ENCODE data around the gene HMGCS2.

DNA sequence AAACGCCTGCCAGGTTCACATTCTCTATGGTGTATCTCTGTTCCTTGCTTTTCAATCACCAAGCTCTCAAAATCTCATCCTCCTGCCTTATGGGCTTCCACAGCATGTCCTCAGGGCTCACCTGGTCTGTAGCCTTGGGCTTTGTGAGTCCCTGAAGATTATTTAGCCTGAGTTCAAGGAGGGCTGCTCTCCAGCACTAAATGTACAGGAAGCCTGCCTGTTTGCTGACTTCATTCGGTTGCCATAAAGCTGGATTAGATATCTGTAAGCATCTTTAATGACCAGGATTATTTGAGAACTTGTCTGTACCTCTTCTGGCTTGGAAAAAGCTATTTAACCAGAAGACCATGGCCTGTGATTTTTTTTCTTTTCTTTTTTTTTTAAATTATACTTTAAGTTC lies 49.5 kb upstream of the HMGCS2 start:
- TF ChIP-seq, protein P1, sequence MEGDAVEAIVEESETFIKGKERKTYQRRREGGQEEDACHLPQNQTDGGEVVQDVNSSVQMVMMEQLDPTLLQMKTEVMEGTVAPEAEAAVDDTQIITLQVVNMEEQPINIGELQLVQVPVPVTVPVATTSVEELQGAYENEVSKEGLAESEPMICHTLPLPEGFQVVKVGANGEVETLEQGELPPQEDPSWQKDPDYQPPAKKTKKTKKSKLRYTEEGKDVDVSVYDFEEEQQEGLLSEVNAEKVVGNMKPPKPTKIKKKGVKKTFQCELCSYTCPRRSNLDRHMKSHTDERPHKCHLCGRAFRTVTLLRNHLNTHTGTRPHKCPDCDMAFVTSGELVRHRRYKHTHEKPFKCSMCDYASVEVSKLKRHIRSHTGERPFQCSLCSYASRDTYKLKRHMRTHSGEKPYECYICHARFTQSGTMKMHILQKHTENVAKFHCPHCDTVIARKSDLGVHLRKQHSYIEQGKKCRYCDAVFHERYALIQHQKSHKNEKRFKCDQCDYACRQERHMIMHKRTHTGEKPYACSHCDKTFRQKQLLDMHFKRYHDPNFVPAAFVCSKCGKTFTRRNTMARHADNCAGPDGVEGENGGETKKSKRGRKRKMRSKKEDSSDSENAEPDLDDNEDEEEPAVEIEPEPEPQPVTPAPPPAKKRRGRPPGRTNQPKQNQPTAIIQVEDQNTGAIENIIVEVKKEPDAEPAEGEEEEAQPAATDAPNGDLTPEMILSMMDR (conservative IDR thresholded peaks at IDR 0.05 in 1 of 2, IDR thresholded peaks at IDR 0.05 in 1 of 2; ENCODE audit: extremely low read depth in 1 of 2, insufficient read depth in 1 of 2, low read depth in 1 of 2, low read length in 2 of 2): no peak
- no peak for TF ChIP-seq EZH2 (IDR thresholded peaks at IDR 0.05; ENCODE audit: borderline replicate concordance, low read length)

All from mammary epithelial cell (primary cell).